Measurements from ENCODE around the gene MAGI2. TPM values are rescaled to one million over a fixed set of nuclear protein-coding genes. Genes with fewer than 3 reads are reported as not detected.

MAGI2 gene
- total RNA-seq, 1 experiment from 2014 or later: 0.25 TPM

GRCh38 chr7:79141252-79141651, 312.2 kb downstream of the MAGI2 start:
- BruUV-seq (replicated peaks): no TSS peak
- POLR2A ChIA-PET: no interaction called here
- Mint-ChIP-seq H3K36me3 (ENCODE audit: insufficient read depth, unreplicated experiment) (no peaks in the 10 kb centered on the region), H3K4me1 (ENCODE audit: low read depth, unreplicated experiment) (no peaks in the 10 kb centered on the region), H3K27ac (ENCODE audit: unreplicated experiment) (no peak overlapping the region), H3K9me3 (ENCODE audit: unreplicated experiment) (no peaks in the 10 kb centered on the region), H3K4me3 (ENCODE audit: unreplicated experiment) (no peak overlapping the region), H3K27me3 (ENCODE audit: insufficient read depth, unreplicated experiment) (no peaks in the 10 kb centered on the region)
- Histone ChIP-seq H3K4me1 (no peaks in the 10 kb centered on the region), H3K36me3 (ENCODE audit: control insufficient read depth, insufficient read depth, low read length) (no peaks in the 10 kb centered on the region), H3K27me3 (replicated peaks; ENCODE audit: control insufficient read depth, insufficient read depth, low read length) (no peaks in the 10 kb centered on the region), H3K4me3 (ENCODE audit: low read depth, low read length) (no peak overlapping the region), H3K9me3 (0 out of 2 replicates have a peak, but pooled peaks cover 3% of the 10 kb centered on the region)
- DNase-seq: no peak
- no peak for TF ChIP-seq CTCF (IDR thresholded peaks at IDR 0.05; ENCODE audit: insufficient read depth in 1 of 2, low read depth in 1 of 2, low read length in 1 of 2, severe bottlenecking in 1 of 2, unreplicated experiment in 1 of 2)
- CTCF ChIA-PET: no interaction called here
- intact Hi-C loops (cut with micrococcal nuclease; ENCODE audit: unreplicated experiment): no loop called here

GRCh38 chr7:79137942-79138341, 315.5 kb downstream of the MAGI2 start:
- no peak overlapping the region for H3K27ac Mint-ChIP-seq (ENCODE audit: unreplicated experiment)
- H3K9me3 Mint-ChIP-seq (ENCODE audit: unreplicated experiment): no peaks in the 10 kb centered on the region
- H3K4me1 Mint-ChIP-seq (ENCODE audit: low read depth, unreplicated experiment): no peaks in the 10 kb centered on the region
- ChIA-PET POLR2A (no interaction called here), CTCF (no interaction called here)
- no peak overlapping the region for H3K4me3 Mint-ChIP-seq (ENCODE audit: unreplicated experiment)
- no peaks in the 10 kb centered on the region for H3K27me3 ChIP-seq (replicated peaks; ENCODE audit: control insufficient read depth, insufficient read depth, low read length)
- no peaks in the 10 kb centered on the region for H3K36me3 ChIP-seq (ENCODE audit: control insufficient read depth, insufficient read depth, low read length)
- no peaks in the 10 kb centered on the region for H3K36me3 Mint-ChIP-seq (ENCODE audit: insufficient read depth, unreplicated experiment)
- 0 out of 2 replicates have a peak, but pooled peaks cover 3% of the 10 kb centered on the region for H3K9me3 ChIP-seq
- intact Hi-C loops (cut with micrococcal nuclease; ENCODE audit: unreplicated experiment): no loop called here
- BruUV-seq (replicated peaks): no TSS peak
- H3K4me3 ChIP-seq (ENCODE audit: low read depth, low read length): no peak overlapping the region
- no peak for TF ChIP-seq CTCF (IDR thresholded peaks at IDR 0.05; ENCODE audit: insufficient read depth in 1 of 2, low read depth in 1 of 2, low read length in 1 of 2, severe bottlenecking in 1 of 2, unreplicated experiment in 1 of 2)
- DNase-seq: no peak
- peaks cover 4% of the 10 kb centered on the region for H3K27me3 Mint-ChIP-seq (ENCODE audit: insufficient read depth, unreplicated experiment)
- H3K4me1 ChIP-seq: no peaks in the 10 kb centered on the region

- H3K9me3 ChIP-seq: 0 out of 2 replicates have a peak, but pooled peaks cover 3% of the 10 kb centered on the region
- no peak for DNase-seq
- H3K4me3 Mint-ChIP-seq (ENCODE audit: unreplicated experiment): no peak overlapping the region
- no peak overlapping the region for H3K4me3 ChIP-seq (ENCODE audit: low read depth, low read length)
- no peaks in the 10 kb centered on the region for H3K27me3 ChIP-seq (replicated peaks; ENCODE audit: control insufficient read depth, insufficient read depth, low read length)
- no peak overlapping the region for H3K27ac Mint-ChIP-seq (ENCODE audit: unreplicated experiment)
- no peaks in the 10 kb centered on the region for H3K4me1 Mint-ChIP-seq (ENCODE audit: low read depth, unreplicated experiment)
- peaks cover 4% of the 10 kb centered on the region for H3K27me3 Mint-ChIP-seq (ENCODE audit: insufficient read depth, unreplicated experiment)
- no peaks in the 10 kb centered on the region for H3K36me3 Mint-ChIP-seq (ENCODE audit: insufficient read depth, unreplicated experiment)
- ChIA-PET POLR2A (interaction anchor here (0.5 kb wide), 1 partner anchor 877 kb away, joined by 4 read pairs; no protein-coding TSS in a partner anchor), CTCF (no interaction called here)
- BruUV-seq (replicated peaks): no TSS peak
- no peaks in the 10 kb centered on the region for H3K4me1 ChIP-seq
- no peak for TF ChIP-seq CTCF (IDR thresholded peaks at IDR 0.05; ENCODE audit: insufficient read depth in 1 of 2, low read depth in 1 of 2, low read length in 1 of 2, severe bottlenecking in 1 of 2, unreplicated experiment in 1 of 2)
- no peaks in the 10 kb centered on the region for H3K36me3 ChIP-seq (ENCODE audit: control insufficient read depth, insufficient read depth, low read length)
- intact Hi-C loops (cut with micrococcal nuclease; ENCODE audit: unreplicated experiment): no loop called here
- no peaks in the 10 kb centered on the region for H3K9me3 Mint-ChIP-seq (ENCODE audit: unreplicated experiment)
These were observed 320.5 kb downstream of the MAGI2 start for GRCh38 chr7:79132844-79133451.
